IgD-negative memory B cell (primary cell): ENCODE data around the gene CAB39. TPM values are rescaled to one million over a fixed set of nuclear protein-coding genes. Genes with fewer than 3 reads are reported as not detected.

Experiments
- polyA plus RNA-seq: library from polyadenylated mRNA; unstranded; fragments of 300-500 nt; fragmentation: Illumina TruSeq; gene quantifications from one replicate; pipeline ENCODE4 v1.2.3, GENCODE V29; 2021

CAB39 gene
- polyA plus RNA-seq, 1 donor from 2014 or later, result 46.8 TPM

Other genes starting within 250 kb of the CAB39 start
- gene ITM2C, start 152.1 kb downstream of the CAB39 start, polyA plus RNA-seq, result 162 TPM
- gene GPR55, start 212.4 kb downstream of the CAB39 start, polyA plus RNA-seq, result 1.9 TPM